DND-41 (cell line): ENCODE measurements around the gene CTXND1.

Experiments used
- ATAC-seq: fragments of 200-7000 bp; cut with Tn5 transposase; 3 replicates; pipeline ENCODE4 v1.9.1; 2021; ENCODE audit warnings: low read depth; ENCODE audit not compliant: insufficient read depth
- DNase-seq: peaks from one replicate; pipeline ENCODE4 v3.0.0-alpha.2; 2020
- H2AFZ ChIP-seq: 2 replicates; pipeline ENCODE4 v1.6.0; 2012; ENCODE audit warnings: low read depth, low read length
- H3K27ac ChIP-seq: 2 replicates; pipeline ENCODE4 v1.5.1; 2012; ENCODE audit warnings: low read length, inconsistent platforms
- H3K27me3 ChIP-seq: fragments of 200-600 bp; sonication (generic); 2 replicates; pipeline ENCODE4 v1.6.0; 2012; ENCODE audit warnings: low read length, mild to moderate bottlenecking, inconsistent platforms; ENCODE audit not compliant: insufficient read depth, poor library complexity
- H3K36me3 ChIP-seq: 2 replicates; pipeline ENCODE4 v1.5.1; 2012; ENCODE audit warnings: low read length, inconsistent platforms; ENCODE audit not compliant: insufficient read depth
- H3K4me1 ChIP-seq: 2 replicates; pipeline ENCODE4 v1.5.1; 2012; ENCODE audit warnings: mild to moderate bottlenecking, low read length; ENCODE audit not compliant: insufficient read depth
- H3K4me2 ChIP-seq: 2 replicates; pipeline ENCODE4 v1.6.0; 2012; ENCODE audit warnings: mild to moderate bottlenecking, moderate library complexity, low read length, inconsistent platforms; ENCODE audit not compliant: insufficient read depth
- H3K4me3 ChIP-seq, 2 experiments: fragments of 200-600 bp in 1 of 2; shearing (Covaris generic) in 1 of 2; 2 replicates each; pipeline ENCODE4 v1.5.1; 2012 to 2016; ENCODE audit warnings: inconsistent platforms in 2 of 2, low read length in 2 of 2, mild to moderate bottlenecking in 2 of 2, low read depth in 1 of 2, moderate library complexity in 1 of 2
- H3K79me2 ChIP-seq: 2 replicates; pipeline ENCODE4 v1.6.0; 2012; ENCODE audit warnings: low read length, inconsistent platforms; ENCODE audit not compliant: insufficient read depth
- H3K9ac ChIP-seq: 2 replicates; pipeline ENCODE4 v1.6.0; 2012; ENCODE audit warnings: low read depth, mild to moderate bottlenecking, inconsistent platforms, low read length, moderate library complexity
- H3K9me3 ChIP-seq: 2 replicates; pipeline ENCODE4 v1.5.1; 2012; ENCODE audit warnings: low read length, moderate library complexity, mild to moderate bottlenecking, inconsistent platforms; ENCODE audit not compliant: insufficient read depth, severe bottlenecking
- H4K20me1 ChIP-seq: 2 replicates; pipeline ENCODE4 v1.6.0; 2012; ENCODE audit warnings: low read length; ENCODE audit not compliant: insufficient read depth
- EZH2 ChIP-seq: IDR thresholded peaks from 3 replicates; pipeline ENCODE4 v1.6.1; 2012; ENCODE audit warnings: borderline replicate concordance, low read depth, mild to moderate bottlenecking, moderate library complexity, low read length, inconsistent platforms; ENCODE audit not compliant: severe bottlenecking
- TF ChIP-seq, protein P1 (sequence below): IDR thresholded peaks from 2 replicates; pipeline ENCODE4 v1.5.1; 2012; ENCODE audit warnings: borderline replicate concordance, low read length, moderate library complexity, mild to moderate bottlenecking; ENCODE audit not compliant: poor library complexity, severe bottlenecking; ENCODE audit errors: extremely low read depth

Gene CTXND1

GRCh38 chr15:80153900-80154299 is 98.1 kb downstream of the CTXND1 start:
- no peak for DNase-seq
- Histone ChIP-seq H3K4me2 (peak overlapping the region; percentile 98), H3K4me3 (peak overlapping the region in 1 of 2 experiments; percentile 89; a peak in 2 of 4 replicates), H3K9me3 (no peaks in the 10 kb centered on the region), H2AFZ (no peak overlapping the region; the same call in 1 of the 2 replicates), H4K20me1 (no peaks in the 10 kb centered on the region), H3K27me3 (no peaks in the 10 kb centered on the region), H3K4me1 (peaks cover 18% of the 10 kb centered on the region), H3K27ac (peak overlapping the region; percentile 61; the same call in 1 of the 2 replicates), H3K9ac (peak overlapping the region; percentile 65), H3K79me2 (no peaks in the 10 kb centered on the region), H3K36me3 (no peaks in the 10 kb centered on the region)
- TF ChIP-seq, protein P1, sequence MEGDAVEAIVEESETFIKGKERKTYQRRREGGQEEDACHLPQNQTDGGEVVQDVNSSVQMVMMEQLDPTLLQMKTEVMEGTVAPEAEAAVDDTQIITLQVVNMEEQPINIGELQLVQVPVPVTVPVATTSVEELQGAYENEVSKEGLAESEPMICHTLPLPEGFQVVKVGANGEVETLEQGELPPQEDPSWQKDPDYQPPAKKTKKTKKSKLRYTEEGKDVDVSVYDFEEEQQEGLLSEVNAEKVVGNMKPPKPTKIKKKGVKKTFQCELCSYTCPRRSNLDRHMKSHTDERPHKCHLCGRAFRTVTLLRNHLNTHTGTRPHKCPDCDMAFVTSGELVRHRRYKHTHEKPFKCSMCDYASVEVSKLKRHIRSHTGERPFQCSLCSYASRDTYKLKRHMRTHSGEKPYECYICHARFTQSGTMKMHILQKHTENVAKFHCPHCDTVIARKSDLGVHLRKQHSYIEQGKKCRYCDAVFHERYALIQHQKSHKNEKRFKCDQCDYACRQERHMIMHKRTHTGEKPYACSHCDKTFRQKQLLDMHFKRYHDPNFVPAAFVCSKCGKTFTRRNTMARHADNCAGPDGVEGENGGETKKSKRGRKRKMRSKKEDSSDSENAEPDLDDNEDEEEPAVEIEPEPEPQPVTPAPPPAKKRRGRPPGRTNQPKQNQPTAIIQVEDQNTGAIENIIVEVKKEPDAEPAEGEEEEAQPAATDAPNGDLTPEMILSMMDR, result no peak
- no peak for TF ChIP-seq EZH2
- ATAC-seq, result no peak

- Histone ChIP-seq H3K27me3 (no peaks in the 10 kb centered on the region), H3K36me3 (no peaks in the 10 kb centered on the region), H2AFZ (peak within 1 kb of the TSS; percentile 77), H3K4me3 (peak within 1 kb of the TSS; percentile 54 to 89), H3K9ac (peak within 1 kb of the TSS; percentile 65), H3K4me2 (peak within 1 kb of the TSS; percentile 98), H3K4me1 (peaks cover 18% of the 10 kb centered on the region), H3K27ac (peak within 1 kb of the TSS; percentile 61), H4K20me1 (no peaks in the 10 kb centered on the region), H3K79me2 (no peaks in the 10 kb centered on the region), H3K9me3 (no peaks in the 10 kb centered on the region)
- DNase-seq (peak; percentile 51), ATAC-seq (peak; percentile 62)
- TF ChIP-seq EZH2, result no peak
- TF ChIP-seq, protein P1, result no peak
These were observed 98.8 kb downstream of the CTXND1 start, which contains the start of gene FAH for GRCh38 chr15:80152896-80153876. TSS of gene FAH (plus strand) at chr15:80152999. CDS start at chr15:80153055, 56 bp downstream.

GRCh38 chr15:80152180-80152895 is 99.7 kb downstream of the CTXND1 start:
- Histone ChIP-seq H2AFZ (peak overlapping the region; percentile 77), H3K27me3 (no peaks in the 10 kb centered on the region), H3K36me3 (no peaks in the 10 kb centered on the region), H3K4me3 (peak overlapping the region; percentile 54 to 89; a peak in 3 of 4 replicates), H3K4me2 (peak overlapping the region; percentile 98), H3K9ac (peak overlapping the region; percentile 65; the same call in 1 of the 2 replicates), H4K20me1 (no peaks in the 10 kb centered on the region), H3K27ac (no peak overlapping the region; the same call in 1 of the 2 replicates), H3K79me2 (no peaks in the 10 kb centered on the region), H3K4me1 (peaks cover 18% of the 10 kb centered on the region), H3K9me3 (no peaks in the 10 kb centered on the region)
- peak; percentile 90 for DNase-seq
- ATAC-seq, result peak; percentile 76
- TF ChIP-seq, protein P1, result no peak
- no peak for TF ChIP-seq EZH2
